ENCODE data around the gene SH3GL1.

DNA sequence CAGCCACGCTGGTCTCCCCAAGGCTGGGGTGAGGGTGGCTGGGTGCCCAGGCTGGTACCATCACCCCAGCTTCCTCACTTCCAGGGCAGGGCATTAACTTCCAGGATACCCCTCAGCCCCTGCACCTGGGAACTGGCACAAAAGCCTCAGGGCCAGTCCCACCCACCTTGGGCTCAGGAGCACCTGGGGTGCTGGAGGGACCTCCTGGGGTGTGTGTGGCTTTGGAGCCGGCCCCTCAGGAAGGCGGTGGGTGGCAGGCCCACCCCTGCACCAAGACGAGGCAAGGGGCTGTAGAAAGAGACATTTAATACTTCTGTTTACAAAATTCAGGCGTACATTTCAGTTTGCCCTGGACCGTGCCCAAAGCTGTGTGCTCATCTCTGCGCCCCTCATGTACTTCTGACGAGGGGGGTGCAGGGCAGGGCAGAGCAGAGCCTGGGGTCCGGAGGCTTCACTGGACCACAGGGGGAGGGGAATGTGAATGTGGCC is 40.2 kb downstream of the SH3GL1 start:
- no peak for TF ChIP-seq GLIS3 (CRISPR knock-in tag; IDR thresholded peaks at IDR 0.05)
- no peak for TF ChIP-seq SNAI2 (CRISPR knock-in tag; IDR thresholded peaks at IDR 0.05)
- TF ChIP-seq, protein P1, sequence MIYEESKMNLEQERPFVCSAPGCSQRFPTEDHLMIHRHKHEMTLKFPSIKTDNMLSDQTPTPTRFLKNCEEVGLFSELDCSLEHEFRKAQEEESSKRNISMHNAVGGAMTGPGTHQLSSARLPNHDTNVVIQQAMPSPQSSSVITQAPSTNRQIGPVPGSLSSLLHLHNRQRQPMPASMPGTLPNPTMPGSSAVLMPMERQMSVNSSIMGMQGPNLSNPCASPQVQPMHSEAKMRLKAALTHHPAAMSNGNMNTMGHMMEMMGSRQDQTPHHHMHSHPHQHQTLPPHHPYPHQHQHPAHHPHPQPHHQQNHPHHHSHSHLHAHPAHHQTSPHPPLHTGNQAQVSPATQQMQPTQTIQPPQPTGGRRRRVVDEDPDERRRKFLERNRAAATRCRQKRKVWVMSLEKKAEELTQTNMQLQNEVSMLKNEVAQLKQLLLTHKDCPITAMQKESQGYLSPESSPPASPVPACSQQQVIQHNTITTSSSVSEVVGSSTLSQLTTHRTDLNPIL (CRISPR knock-in tag; IDR thresholded peaks at IDR 0.05; ENCODE audit: low read depth): no peak
- no peak for TF ChIP-seq CSDC2 (CRISPR knock-in tag; IDR thresholded peaks at IDR 0.05)
- TF ChIP-seq POU6F1 (CRISPR knock-in tag; IDR thresholded peaks at IDR 0.05; ENCODE audit: borderline replicate concordance, low read depth): no peak
- TF ChIP-seq, protein P2, sequence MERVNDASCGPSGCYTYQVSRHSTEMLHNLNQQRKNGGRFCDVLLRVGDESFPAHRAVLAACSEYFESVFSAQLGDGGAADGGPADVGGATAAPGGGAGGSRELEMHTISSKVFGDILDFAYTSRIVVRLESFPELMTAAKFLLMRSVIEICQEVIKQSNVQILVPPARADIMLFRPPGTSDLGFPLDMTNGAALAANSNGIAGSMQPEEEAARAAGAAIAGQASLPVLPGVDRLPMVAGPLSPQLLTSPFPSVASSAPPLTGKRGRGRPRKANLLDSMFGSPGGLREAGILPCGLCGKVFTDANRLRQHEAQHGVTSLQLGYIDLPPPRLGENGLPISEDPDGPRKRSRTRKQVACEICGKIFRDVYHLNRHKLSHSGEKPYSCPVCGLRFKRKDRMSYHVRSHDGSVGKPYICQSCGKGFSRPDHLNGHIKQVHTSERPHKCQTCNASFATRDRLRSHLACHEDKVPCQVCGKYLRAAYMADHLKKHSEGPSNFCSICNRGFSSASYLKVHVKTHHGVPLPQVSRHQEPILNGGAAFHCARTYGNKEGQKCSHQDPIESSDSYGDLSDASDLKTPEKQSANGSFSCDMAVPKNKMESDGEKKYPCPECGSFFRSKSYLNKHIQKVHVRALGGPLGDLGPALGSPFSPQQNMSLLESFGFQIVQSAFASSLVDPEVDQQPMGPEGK (CRISPR knock-in tag; IDR thresholded peaks at IDR 0.05; ENCODE audit: borderline replicate concordance): no peak
- no peak for TF ChIP-seq OSR1 (CRISPR knock-in tag; IDR thresholded peaks at IDR 0.05)

All from SK-N-SH treated with all-trans-retinoic acid at 6 μM for 48 hours (cell line).